T-helper 1 cell treated with Interleukin-12 subunit alpha and Interleukin-12 subunit beta and Interleukin-4 antibody, amounts not matched to agents 30 μg/mL and 1 μg/mL, for 36 hours (primary cell): ENCODE measurements around the gene RFTN1.
"Not testable (repeated sequence)": the region's sequence is repeated elsewhere in the genome, so short reads cannot be mapped to it uniquely, and the experiment has no call there.

Experiments used
- H3K27ac Mint-ChIP-seq: one replicate; pipeline ENCODE4 v1.8.0; 2021; ENCODE audit warnings: mild to moderate bottlenecking, mixed read lengths
- H3K27me3 Mint-ChIP-seq: one replicate; pipeline ENCODE4 v1.8.0; 2021; ENCODE audit warnings: low read depth, mixed read lengths
- H3K36me3 Mint-ChIP-seq: one replicate; pipeline ENCODE4 v1.8.0; 2021; ENCODE audit warnings: low read depth, mixed read lengths
- H3K4me1 Mint-ChIP-seq: one replicate; pipeline ENCODE4 v1.8.0; 2021; ENCODE audit warnings: low read depth, mixed read lengths
- H3K4me3 Mint-ChIP-seq: one replicate; pipeline ENCODE4 v1.8.0; 2021; ENCODE audit warnings: mild to moderate bottlenecking, moderate library complexity, mixed read lengths
- H3K9me3 Mint-ChIP-seq: one replicate; pipeline ENCODE4 v1.8.0; 2021; ENCODE audit warnings: mixed read lengths

RFTN1 gene

DNA sequence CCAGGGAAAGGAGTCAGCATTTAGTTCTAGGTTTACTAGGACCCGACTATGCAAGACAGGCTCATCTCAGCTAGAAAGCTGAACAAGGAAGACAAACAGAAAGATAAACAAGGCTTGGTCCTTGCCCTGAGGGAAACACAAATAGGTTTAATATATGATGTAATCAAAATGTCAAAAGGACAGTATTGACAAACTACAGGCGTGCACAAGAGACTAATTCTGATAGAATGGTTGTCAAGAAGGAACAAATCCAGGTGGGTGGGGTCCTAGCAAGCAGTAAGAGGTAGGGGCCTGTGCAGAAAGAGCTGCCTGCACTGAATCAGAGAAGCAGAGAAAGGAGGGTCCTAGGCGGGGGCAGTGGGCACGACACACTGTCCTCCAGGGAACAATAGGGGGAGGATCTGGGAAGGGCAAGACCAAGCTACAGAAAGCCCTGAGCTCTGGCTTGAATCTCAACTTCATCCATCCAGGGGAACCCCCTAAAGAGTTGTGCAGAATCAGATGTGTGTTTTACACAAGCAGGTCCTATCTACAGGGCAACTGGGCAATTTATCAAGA, 23.4 kb downstream of the RFTN1 start:
- H3K27ac Mint-ChIP-seq, result no peak overlapping the region

DNA sequence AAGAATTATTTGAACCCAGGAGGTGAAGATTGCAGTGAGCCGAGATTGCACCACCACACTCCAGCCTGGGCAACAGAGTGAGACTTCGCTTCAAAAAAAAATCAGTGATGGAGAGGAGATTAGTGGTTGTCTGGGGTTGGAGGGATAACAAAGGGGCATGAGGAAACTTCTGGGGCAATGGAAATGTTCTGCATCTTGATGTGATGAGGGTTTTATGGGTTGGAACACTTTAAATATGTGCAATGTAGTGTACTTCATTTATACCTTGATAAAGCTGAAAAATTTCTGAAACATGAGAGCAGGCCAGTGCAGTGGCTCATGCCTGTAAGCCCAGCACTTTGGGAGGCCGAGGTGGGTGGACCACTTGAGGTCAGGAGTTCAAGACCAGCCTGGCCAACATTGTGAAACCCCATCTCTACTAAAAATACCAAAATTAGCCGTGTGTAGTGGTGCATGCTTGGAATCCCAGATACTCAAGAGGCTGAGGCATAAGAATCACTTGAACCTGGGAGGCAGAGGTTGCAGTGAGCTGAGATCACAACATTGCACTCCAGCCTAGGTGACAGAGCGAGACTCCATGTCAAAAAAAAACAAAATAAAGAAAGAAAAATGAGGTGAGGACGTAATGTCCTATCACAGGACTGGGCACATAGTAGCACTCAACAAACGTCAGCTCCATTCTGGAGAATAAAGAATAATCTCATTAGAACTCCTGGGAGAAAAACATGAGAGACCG, 24.0 kb downstream of the RFTN1 start:
- Mint-ChIP-seq H3K36me3 (peaks cover 53% of the 10 kb centered on the region), H3K27ac (peak overlapping the region; percentile 46), H3K4me1 (peaks cover 44% of the 10 kb centered on the region)
- not testable (repeated sequence) for H3K9me3 Mint-ChIP-seq, H3K4me3 Mint-ChIP-seq, H3K27me3 Mint-ChIP-seq

More for the DNA sequence above, 23.4 kb downstream of the RFTN1 start:
- peaks cover 53% of the 10 kb centered on the region for H3K36me3 Mint-ChIP-seq
- peaks cover 47% of the 10 kb centered on the region for H3K4me1 Mint-ChIP-seq
- H3K9me3 Mint-ChIP-seq, result no peaks in the 10 kb centered on the region
- H3K4me3 Mint-ChIP-seq, result no peak overlapping the region
- no peaks in the 10 kb centered on the region for H3K27me3 Mint-ChIP-seq

DNA sequence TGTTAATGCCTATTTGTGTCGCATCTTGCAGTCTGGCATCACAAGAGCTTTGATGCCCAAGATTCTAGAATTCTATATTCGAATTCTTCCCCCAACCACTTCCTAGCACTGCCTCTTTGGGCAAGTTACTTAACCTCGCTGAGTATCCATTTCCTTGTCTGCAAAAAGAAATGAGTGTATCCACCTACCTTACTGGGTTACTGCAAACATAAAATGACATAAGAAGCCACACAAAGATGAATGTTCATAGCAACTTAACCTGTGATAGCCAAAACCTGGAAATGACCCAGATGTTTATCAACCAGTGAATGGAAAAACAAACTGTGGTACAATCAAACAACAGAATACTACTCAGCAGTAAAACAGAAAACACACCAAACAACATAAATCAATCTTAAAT, 24.9 kb downstream of the RFTN1 start:
- H3K4me3 Mint-ChIP-seq, result no peak overlapping the region
- H3K36me3 Mint-ChIP-seq, result peaks cover 51% of the 10 kb centered on the region
- H3K9me3 Mint-ChIP-seq, result no peaks in the 10 kb centered on the region
- H3K27ac Mint-ChIP-seq, result peak overlapping the region; percentile 82
- H3K27me3 Mint-ChIP-seq, result no peaks in the 10 kb centered on the region
- H3K4me1 Mint-ChIP-seq, result peaks cover 46% of the 10 kb centered on the region

GRCh38 chr3:16487511-16488175, 25.9 kb downstream of the RFTN1 start:
- H3K4me1 Mint-ChIP-seq, result peaks cover 56% of the 10 kb centered on the region
- no peaks in the 10 kb centered on the region for H3K9me3 Mint-ChIP-seq
- no peak overlapping the region for H3K27ac Mint-ChIP-seq
- peaks cover 48% of the 10 kb centered on the region for H3K36me3 Mint-ChIP-seq
- no peak overlapping the region for H3K4me3 Mint-ChIP-seq
- H3K27me3 Mint-ChIP-seq, result no peaks in the 10 kb centered on the region

- Mint-ChIP-seq H3K4me1 (peaks cover 62% of the 10 kb centered on the region), H3K27me3 (no peaks in the 10 kb centered on the region), H3K27ac (no peak overlapping the region), H3K9me3 (no peaks in the 10 kb centered on the region), H3K36me3 (peaks cover 43% of the 10 kb centered on the region), H3K4me3 (no peak overlapping the region)
Observed at GRCh38 chr3:16486951-16487480, 26.5 kb downstream of the RFTN1 start.

DNA sequence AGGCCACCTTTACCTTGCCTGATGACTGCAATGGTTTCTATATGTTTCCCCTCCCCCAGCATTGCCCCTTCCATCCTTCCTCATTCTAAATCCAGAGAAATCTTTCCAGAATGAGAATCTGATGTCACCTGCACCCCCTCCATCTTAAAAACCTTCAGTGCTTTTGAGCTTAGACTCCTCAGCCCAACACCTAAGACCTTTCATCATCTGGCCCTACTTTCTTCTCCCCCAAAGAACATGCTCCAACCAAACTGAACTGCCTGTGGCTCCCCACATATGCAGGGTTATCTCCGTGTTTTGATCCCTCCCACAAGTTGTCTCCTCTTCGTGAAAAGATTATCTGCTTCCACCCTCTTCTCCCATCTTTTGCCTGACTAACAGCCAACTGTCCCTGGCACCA, 27.3 kb downstream of the RFTN1 start:
- Mint-ChIP-seq H3K9me3 (no peaks in the 10 kb centered on the region), H3K27ac (peak overlapping the region; percentile 69), H3K36me3 (peaks cover 41% of the 10 kb centered on the region), H3K27me3 (no peaks in the 10 kb centered on the region), H3K4me3 (no peak overlapping the region), H3K4me1 (peaks cover 63% of the 10 kb centered on the region)

DNA sequence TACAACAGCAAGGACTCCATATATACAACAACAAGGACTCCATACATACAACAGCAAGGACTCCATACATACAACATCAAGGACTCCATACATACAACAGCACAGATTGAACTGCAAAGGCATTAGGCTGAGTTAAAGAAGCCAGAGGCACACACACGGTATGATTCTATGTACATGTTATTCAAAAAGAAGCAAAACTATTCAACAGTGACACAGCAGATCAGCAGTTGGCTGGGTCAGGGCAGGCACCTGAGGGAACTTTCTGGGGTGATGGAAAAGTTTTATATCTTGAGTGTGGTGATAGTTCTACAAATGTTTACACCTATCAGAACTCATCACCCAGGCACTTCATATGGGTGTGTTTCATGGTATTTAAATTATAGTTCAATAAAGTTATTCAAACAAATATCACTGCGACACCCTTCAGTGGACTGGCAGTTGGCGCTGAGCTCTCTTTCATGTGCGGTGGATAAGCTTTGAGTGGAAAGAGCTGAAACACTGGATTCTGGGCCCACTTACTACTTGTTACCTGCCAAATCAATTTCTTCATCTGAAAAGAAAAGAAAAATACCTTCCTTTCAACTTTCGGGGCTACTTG, 28.0 kb downstream of the RFTN1 start:
- Mint-ChIP-seq H3K4me3 (no peak overlapping the region), H3K9me3 (no peaks in the 10 kb centered on the region), H3K4me1 (peaks cover 63% of the 10 kb centered on the region), H3K36me3 (peaks cover 35% of the 10 kb centered on the region), H3K27ac (peak overlapping the region; percentile 69), H3K27me3 (no peaks in the 10 kb centered on the region)

GRCh38 chr3:16484984-16485383, 28.5 kb downstream of the RFTN1 start:
- H3K4me1 Mint-ChIP-seq, result peaks cover 66% of the 10 kb centered on the region
- no peak overlapping the region for H3K27ac Mint-ChIP-seq
- H3K27me3 Mint-ChIP-seq, result no peaks in the 10 kb centered on the region
- H3K9me3 Mint-ChIP-seq, result no peaks in the 10 kb centered on the region
- H3K4me3 Mint-ChIP-seq, result no peak overlapping the region
- peaks cover 33% of the 10 kb centered on the region for H3K36me3 Mint-ChIP-seq

- H3K36me3 Mint-ChIP-seq, result peaks cover 28% of the 10 kb centered on the region
- H3K4me1 Mint-ChIP-seq, result peaks cover 65% of the 10 kb centered on the region
- no peaks in the 10 kb centered on the region for H3K27me3 Mint-ChIP-seq
- H3K4me3 Mint-ChIP-seq, result no peak overlapping the region
- H3K27ac Mint-ChIP-seq, result no peak overlapping the region
- H3K9me3 Mint-ChIP-seq, result no peaks in the 10 kb centered on the region
Observed at GRCh38 chr3:16484216-16484615, 29.3 kb downstream of the RFTN1 start.

- no peaks in the 10 kb centered on the region for H3K9me3 Mint-ChIP-seq
- peaks cover 68% of the 10 kb centered on the region for H3K4me1 Mint-ChIP-seq
- H3K4me3 Mint-ChIP-seq, result peak overlapping the region; percentile 78
- peaks cover 28% of the 10 kb centered on the region for H3K36me3 Mint-ChIP-seq
- no peaks in the 10 kb centered on the region for H3K27me3 Mint-ChIP-seq
- H3K27ac Mint-ChIP-seq, result peak overlapping the region; percentile 78
Observed at GRCh38 chr3:16482770-16483531, 30.5 kb downstream of the RFTN1 start.

DNA sequence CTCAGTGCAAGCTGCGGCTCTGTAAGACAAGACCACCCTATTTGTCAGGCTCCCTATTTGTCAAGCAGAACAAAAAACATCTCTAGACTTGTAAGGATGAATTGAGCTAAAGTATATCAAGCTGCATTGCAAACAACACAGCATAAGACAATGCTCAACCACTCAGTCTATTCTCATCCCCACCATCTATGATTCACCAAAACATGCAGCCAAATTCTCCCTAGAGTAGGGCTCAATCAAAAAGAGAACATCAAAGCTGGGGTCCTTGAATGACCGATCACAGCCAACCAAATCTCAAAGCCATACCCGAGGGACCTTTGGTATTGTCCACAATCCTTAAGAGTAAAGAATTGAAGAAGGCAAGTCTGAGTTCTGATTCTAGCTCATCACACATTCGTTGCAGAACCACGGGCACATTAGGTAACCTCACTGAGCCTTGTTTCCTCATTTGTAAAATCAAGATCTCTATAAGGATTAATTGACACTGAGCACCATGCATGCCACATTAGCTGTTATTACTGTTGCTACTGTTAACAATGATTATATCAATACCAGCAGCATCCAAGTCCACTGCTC, 31.2 kb downstream of the RFTN1 start:
- Mint-ChIP-seq H3K27ac (peak overlapping the region; percentile 78), H3K36me3 (peaks cover 29% of the 10 kb centered on the region), H3K4me3 (peak overlapping the region; percentile 78), H3K9me3 (no peaks in the 10 kb centered on the region), H3K4me1 (peaks cover 74% of the 10 kb centered on the region), H3K27me3 (no peaks in the 10 kb centered on the region)

DNA sequence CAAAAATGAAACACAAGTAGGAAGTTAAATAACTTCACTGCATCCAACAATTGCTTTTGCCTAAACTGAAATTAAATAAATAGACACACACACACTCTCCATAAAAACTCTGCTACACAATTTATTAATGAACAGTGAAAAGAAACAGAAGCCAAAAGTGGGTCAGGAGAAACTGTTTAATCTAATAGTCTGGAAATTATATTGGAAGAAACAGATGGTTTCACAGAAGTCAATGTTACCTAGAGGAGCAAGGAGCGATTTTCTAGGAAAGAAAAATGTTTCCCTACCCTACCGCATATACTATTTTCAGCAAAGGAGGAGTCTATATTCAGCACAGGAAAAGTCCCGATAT, 32.0 kb downstream of the RFTN1 start:
- Mint-ChIP-seq H3K4me3 (peak overlapping the region; percentile 49), H3K9me3 (no peaks in the 10 kb centered on the region), H3K36me3 (peaks cover 32% of the 10 kb centered on the region), H3K4me1 (peaks cover 80% of the 10 kb centered on the region), H3K27me3 (no peaks in the 10 kb centered on the region), H3K27ac (peak overlapping the region; percentile 78)

DNA sequence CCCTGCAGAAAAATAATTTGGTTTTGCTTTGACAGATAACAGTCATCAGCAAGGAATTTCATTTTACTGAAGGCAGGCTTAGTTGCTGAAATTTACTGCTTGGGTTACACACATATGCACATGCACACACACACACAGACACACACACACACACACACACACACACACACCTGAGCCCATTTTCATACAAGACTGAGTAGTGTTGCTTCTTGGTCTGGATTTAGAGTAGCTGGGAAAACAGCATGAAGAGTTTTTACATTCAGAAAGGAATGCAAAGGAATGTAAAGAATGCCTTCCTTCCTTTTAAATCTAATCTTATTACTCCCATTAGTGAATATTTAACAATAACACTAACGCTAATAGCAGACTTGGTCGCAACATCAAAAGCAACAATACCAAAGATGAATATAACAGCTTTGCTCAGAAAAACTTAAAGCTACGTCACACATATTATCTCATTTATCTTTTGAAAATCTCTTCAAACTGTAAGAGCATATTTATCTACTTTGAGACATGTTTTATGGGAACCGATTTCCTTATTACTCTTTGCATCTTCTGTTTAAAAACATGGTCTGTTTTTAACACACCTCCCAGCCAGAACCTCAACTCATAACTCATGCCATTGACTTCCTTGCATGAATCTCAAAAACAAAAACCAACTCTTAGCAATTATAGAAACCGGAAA, 32.5 kb downstream of the RFTN1 start:
- H3K27ac Mint-ChIP-seq, result peak overlapping the region; percentile 78
- peaks cover 30% of the 10 kb centered on the region for H3K36me3 Mint-ChIP-seq
- H3K4me3 Mint-ChIP-seq, result peak overlapping the region; percentile 49
- no peaks in the 10 kb centered on the region for H3K27me3 Mint-ChIP-seq
- peaks cover 80% of the 10 kb centered on the region for H3K4me1 Mint-ChIP-seq
- no peaks in the 10 kb centered on the region for H3K9me3 Mint-ChIP-seq
